Lower lobe of right lung (tissue), 2 donors: ENCODE measurements around the gene PLS1. TPM values are rescaled to one million over a fixed set of nuclear protein-coding genes. Genes with fewer than 3 reads are reported as not detected.
"Not testable (repeated sequence)": the region's sequence is repeated elsewhere in the genome, so short reads cannot be mapped to it uniquely, and the experiment has no call there.

ENCODE experiments used
- ATAC-seq, 2 donors: fragments of 200-7000 bp; cut with Tn5 transposase; one replicate each; pipeline ENCODE4 v1.9.1; 2020 to 2022; ENCODE audit warnings: mild to moderate bottlenecking in 2 of 2, moderate library complexity in 2 of 2
- DNase-seq: peaks from one replicate; pipeline ENCODE4 v3.0.0-alpha.2; 2020
- H3K27ac ChIP-seq: fragments of 200-600 bp; one replicate; pipeline ENCODE4 v1.8.0; 2022
- H3K27me3 ChIP-seq: fragments of 200-600 bp; one replicate; pipeline ENCODE4 v1.8.0; 2022; ENCODE audit warnings: low read depth
- H3K36me3 ChIP-seq: fragments of 200-600 bp; one replicate; pipeline ENCODE4 v1.8.0; 2022; ENCODE audit warnings: mild to moderate bottlenecking
- H3K4me1 ChIP-seq: fragments of 200-600 bp; one replicate; pipeline ENCODE4 v1.8.0; 2022
- H3K4me3 ChIP-seq: fragments of 200-600 bp; one replicate; pipeline ENCODE4 v1.8.0; 2022; ENCODE audit warnings: mild to moderate bottlenecking
- H3K9me3 ChIP-seq: fragments of 200-600 bp; one replicate; pipeline ENCODE4 v1.8.0; 2022
- intact Hi-C: fragments of 100-400 bp; cut with DNase I; formaldehyde crosslinking; loops from one replicate; pipeline ENCODE4 v1.11.0; 2022
- total RNA-seq: library from RNA; stranded (reverse); fragmentation: NEBNext Ultra II Directional; extraction: Animal tissue kit (Norgen Biotek cat#: 25700); gene quantifications from one replicate; pipeline ENCODE4 v1.2.1, GENCODE V29; 2021
- TF ChIP-seq, protein P1 (sequence below): fragments of 200-600 bp; IDR thresholded peaks from one replicate; pipeline ENCODE4 v1.8.0; 2022; ENCODE audit warnings: antibody characterized with exemption, mild to moderate bottlenecking
- donor health status: DM: no; HTN: yes; CAD: no; lungs with severe emphysema.

Gene PLS1
- total RNA-seq, 1 donor from 2014 or later: 23.9 TPM

DNA sequence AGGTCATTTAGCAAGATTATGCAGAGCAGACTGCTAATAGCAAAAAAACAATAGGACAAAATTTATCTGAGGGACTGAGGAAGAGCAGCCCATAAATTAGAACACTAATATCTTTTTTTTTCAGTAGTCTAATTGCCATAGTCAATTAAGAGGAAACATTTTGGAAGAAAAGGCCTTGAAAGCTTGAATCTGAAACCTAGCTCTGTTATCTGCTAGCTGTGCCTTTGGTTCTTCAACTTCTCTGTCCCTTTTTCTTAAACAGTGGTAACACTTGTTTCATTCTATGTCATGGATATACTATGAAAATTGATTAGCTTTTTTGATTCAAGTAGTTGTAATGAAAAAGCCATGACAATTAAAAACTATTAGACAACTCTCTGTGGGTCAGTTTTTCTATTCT, 19.4 kb upstream of the PLS1 start:
- no peak for DNase-seq
- Histone ChIP-seq H3K4me1 (peaks cover 24% of the 10 kb centered on the region), H3K27me3 (no peaks in the 10 kb centered on the region), H3K4me3 (no peak overlapping the region), H3K9me3 (no peaks in the 10 kb centered on the region), H3K36me3 (no peaks in the 10 kb centered on the region), H3K27ac (no peak overlapping the region)
- intact Hi-C loops: no loop called here
- ATAC-seq: no peak
- TF ChIP-seq, protein P1, sequence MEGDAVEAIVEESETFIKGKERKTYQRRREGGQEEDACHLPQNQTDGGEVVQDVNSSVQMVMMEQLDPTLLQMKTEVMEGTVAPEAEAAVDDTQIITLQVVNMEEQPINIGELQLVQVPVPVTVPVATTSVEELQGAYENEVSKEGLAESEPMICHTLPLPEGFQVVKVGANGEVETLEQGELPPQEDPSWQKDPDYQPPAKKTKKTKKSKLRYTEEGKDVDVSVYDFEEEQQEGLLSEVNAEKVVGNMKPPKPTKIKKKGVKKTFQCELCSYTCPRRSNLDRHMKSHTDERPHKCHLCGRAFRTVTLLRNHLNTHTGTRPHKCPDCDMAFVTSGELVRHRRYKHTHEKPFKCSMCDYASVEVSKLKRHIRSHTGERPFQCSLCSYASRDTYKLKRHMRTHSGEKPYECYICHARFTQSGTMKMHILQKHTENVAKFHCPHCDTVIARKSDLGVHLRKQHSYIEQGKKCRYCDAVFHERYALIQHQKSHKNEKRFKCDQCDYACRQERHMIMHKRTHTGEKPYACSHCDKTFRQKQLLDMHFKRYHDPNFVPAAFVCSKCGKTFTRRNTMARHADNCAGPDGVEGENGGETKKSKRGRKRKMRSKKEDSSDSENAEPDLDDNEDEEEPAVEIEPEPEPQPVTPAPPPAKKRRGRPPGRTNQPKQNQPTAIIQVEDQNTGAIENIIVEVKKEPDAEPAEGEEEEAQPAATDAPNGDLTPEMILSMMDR: no peak

DNA sequence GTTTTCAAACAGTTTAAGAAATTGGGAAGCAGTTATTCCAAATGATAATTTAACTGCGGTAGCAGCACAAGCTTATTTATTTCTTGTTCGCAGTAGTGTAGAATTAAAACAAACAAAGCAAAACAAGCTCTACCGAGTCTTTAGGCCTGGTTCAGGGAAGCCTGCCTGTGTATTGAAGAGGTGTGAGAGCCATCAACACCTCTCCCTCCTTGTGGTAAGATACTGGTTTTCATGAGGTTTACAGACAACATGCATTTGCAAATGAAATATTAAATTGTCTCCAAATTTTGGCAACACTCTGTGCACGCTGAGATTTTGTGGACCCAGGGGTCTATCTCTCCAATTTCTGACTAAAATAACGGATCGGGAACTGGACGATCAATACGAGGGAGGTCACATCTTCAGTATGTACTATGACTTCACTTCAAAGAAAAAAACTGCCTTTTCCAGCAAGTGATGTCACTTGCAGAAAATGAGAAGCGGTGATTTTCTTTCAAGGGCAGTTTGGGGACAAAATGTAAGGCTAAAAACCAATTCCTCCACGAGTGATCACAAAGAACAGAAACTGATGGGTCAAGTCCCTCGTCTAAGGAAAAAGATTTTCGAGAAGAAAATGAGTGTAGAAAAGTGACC, 18.4 kb upstream of the PLS1 start:
- H3K4me3 ChIP-seq: peak overlapping the region; percentile 74
- no peaks in the 10 kb centered on the region for H3K36me3 ChIP-seq
- peaks cover 24% of the 10 kb centered on the region for H3K4me1 ChIP-seq
- ATAC-seq (no peak), DNase-seq (no peak)
- H3K9me3 ChIP-seq: no peaks in the 10 kb centered on the region
- intact Hi-C loops: no loop called here
- TF ChIP-seq, protein P1: no peak
- no peaks in the 10 kb centered on the region for H3K27me3 ChIP-seq
- H3K27ac ChIP-seq: peak overlapping the region; percentile 95

DNA sequence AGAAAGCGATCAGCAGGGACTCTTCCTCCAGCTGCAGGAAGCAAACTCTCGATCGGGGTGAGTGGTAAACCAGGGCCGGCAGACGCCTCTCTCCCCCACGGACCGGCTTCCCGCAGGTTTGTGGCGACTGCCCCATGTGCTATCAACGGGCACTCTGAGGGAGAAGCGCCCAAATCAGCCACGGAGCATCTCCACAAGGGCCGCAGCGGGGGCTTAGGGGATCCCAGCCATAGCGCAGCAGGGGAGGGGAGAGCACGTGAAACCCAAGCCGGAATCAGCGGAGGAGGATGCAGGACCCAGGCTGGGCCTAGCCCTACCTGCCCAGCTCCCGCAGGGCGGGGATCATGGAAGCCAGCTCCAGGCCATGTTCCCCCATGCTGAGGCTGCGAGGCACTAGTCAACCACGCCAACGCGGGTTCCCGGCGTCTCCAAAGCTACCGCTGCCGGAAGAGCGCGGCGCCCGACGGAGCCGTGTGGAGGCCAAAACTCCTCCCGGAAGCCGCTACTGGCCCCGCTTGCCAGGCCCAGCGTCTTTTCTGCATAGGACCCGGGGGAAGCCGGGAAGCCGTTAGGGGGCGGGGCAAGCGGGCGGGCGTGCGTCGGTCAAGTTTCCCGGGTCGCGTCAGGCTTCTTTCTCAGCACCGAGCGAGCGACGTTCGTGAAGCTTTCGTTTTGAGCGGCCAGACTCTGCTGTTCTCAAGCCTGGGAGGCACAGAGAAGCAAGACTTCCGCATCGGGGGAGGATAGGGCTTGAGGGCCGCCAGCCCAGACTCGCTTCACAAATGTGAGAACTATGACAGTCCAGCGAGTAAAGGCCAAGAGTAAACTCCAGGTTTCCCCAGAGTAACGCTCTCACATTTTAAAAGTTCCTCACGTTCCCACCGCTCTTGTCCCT, 17.6 kb upstream of the PLS1 start, which contains the start of gene ATR:
TSS of gene ATR (minus strand) at position 405 of the 895 bp plus-strand sequence. CDS start at position 376, 29 bp downstream.
- H3K9me3 ChIP-seq: no peaks in the 10 kb centered on the region
- H3K4me3 ChIP-seq: peak within 1 kb of the TSS; percentile 74
- H3K27ac ChIP-seq: peak within 1 kb of the TSS; percentile 95
- no peaks in the 10 kb centered on the region for H3K27me3 ChIP-seq
- H3K36me3 ChIP-seq: no peaks in the 10 kb centered on the region
- peaks cover 24% of the 10 kb centered on the region for H3K4me1 ChIP-seq
- TF ChIP-seq, protein P1: no peak
- ATAC-seq (peak; percentile 100), DNase-seq (peak; percentile 98)
- intact Hi-C loops: no loop called here

DNA sequence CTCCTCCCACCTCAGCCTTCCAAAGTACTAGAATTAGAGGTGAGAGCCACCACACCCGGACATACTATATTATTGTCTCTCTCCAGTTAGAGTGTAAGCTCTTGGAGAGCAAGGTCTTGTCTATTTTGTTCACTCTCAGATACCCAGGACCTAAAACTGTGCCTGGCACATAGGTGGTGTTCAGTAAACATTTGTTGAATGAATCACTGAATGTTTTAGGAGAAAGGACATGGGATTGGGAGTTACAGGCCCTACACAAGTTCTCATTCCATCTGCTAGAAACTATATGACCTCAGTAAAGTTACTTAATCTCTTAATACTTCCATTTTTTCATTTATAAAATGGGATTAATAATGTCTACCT, 16.2 kb upstream of the PLS1 start:
- DNase-seq (no peak), ATAC-seq (no peak)
- H3K4me3 ChIP-seq: no peak overlapping the region
- no peaks in the 10 kb centered on the region for H3K36me3 ChIP-seq
- H3K27me3 ChIP-seq: no peaks in the 10 kb centered on the region
- H3K27ac ChIP-seq: no peak overlapping the region
- peaks cover 24% of the 10 kb centered on the region for H3K4me1 ChIP-seq
- H3K9me3 ChIP-seq: no peaks in the 10 kb centered on the region
- TF ChIP-seq, protein P1: no peak
- intact Hi-C loops: loop anchor here (10.0 kb wide), 1 partner anchor 405 kb away; no protein-coding TSS in a partner anchor

DNA sequence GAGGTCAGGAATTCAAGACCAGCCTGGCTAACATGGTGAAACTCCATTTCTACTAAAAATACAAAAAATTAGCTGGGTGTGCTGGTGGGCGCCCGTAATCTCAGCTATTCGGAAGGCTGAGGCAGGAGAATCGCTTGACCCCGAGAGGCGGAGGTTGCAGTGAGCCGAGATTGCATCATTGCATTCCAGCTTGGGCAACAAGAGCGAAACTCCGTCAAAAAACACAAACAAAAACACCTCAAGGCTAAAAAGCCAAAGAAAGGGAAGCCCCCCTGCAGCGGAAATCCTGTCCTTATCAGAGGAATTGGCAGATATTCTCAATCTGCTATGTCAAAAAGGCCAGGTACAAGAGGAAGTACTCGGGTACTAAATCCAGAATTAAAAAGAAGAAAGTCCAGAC, 15.1 kb upstream of the PLS1 start:
- intact Hi-C loops: loop anchor here (10.0 kb wide), 1 partner anchor 404 kb away; no protein-coding TSS in a partner anchor
- DNase-seq, H3K27me3 ChIP-seq: not testable (repeated sequence)

More for the DNA sequence above, 15.1 kb upstream of the PLS1 start:
- H3K36me3 ChIP-seq, H3K9me3 ChIP-seq, H3K27ac ChIP-seq, H3K4me3 ChIP-seq, ATAC-seq: not testable (repeated sequence)
- H3K4me1 ChIP-seq: peaks cover 24% of the 10 kb centered on the region
